GM18517 (cell line): ENCODE results near the gene FAM81A.

ENCODE experiments used
- ATAC-seq: cut with Tn5 transposase; IDR thresholded peaks from one replicate; pipeline ENCODE4 v1.9.1; 2021; ENCODE audit warnings: mild to moderate bottlenecking, moderate library complexity; ENCODE audit not compliant: unreplicated experiment

Gene FAM81A

DNA sequence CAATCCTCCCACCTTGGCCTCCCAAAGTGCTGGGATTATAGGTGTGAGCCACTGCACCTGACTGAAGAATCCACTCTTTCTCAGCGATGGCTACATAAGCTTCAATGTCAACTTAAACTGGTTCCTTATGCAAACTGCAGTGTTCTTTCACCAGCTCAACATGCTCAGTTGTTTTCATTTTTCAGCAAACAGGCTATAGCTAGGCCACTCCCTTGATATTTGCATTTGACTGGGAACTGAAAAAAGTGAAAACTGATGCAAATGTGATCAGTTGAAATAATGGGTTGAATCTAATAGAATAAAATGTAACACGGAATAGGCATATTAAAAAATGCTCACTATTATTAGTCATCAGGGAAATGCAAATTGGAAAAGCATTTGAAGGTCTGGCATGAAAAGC is 99.4 kb downstream of the FAM81A start:
- ATAC-seq = no peak

DNA sequence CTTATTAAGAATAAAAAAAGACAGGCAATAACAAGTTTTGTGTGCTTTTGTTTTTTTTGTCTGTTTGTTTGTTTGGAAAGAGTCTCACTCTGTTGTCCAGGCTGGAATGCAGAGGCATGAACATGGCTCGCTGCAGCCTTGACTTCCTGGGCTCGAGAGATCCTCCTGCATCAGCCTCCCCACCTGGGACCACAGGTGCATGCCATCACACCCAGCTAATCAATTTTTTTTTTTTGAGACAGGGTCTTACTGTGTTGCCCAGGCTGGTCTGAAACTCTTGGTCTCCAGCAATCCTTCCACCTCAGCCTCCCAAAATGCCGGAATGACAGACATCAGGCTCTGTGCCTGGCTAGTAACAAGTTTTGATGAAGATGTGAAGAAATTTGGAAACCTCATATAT is 100.5 kb downstream of the FAM81A start:
- ATAC-seq = no peak

DNA sequence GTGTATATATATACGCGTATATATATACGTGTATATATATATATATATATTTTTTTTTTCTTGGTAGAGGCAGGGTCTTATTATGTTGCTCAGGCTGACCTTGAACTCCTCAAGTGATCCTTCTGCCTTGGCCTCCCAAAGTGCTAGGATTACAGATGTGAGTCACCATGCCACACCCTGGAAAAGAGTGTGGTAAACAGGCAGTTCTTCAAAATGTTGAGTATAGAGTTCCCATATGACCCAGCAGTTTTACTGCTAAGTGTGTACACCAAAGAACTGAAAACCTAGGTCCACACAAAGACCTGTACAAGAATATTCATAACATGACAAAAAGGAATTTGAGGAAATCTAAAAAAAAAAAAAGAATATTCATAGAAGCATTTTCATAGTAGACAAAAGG is 101.8 kb downstream of the FAM81A start:
- no peak for ATAC-seq

DNA sequence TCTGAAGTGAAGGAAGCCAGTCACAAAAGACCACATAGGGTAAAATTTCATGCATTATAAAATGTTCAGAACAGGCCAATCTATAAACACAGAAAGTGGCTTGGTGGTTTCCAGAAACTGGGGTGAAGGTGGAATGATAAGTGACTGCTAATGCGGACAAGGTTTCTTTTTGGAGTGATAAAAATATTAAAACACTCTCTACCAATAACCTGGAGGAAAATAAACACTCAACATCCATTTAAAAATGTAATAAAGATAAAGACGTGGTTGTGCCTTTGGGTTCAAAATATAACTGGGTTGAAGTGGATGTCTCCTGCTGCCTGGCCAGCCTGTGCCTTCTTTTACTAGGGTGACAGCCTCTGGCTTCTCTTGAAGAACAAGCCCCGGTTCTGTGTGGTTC is 102.7 kb downstream of the FAM81A start:
- no peak for ATAC-seq

- ATAC-seq = no peak
Observed at GRCh38 chr15:59541750-59542149, 103.8 kb downstream of the FAM81A start.

- peak; percentile 71 for ATAC-seq
Observed at GRCh38 chr15:59543721-59544547, 105.9 kb downstream of the FAM81A start.

- no peak for ATAC-seq
Observed at GRCh38 chr15:59545573-59545972, 107.6 kb downstream of the FAM81A start.

DNA sequence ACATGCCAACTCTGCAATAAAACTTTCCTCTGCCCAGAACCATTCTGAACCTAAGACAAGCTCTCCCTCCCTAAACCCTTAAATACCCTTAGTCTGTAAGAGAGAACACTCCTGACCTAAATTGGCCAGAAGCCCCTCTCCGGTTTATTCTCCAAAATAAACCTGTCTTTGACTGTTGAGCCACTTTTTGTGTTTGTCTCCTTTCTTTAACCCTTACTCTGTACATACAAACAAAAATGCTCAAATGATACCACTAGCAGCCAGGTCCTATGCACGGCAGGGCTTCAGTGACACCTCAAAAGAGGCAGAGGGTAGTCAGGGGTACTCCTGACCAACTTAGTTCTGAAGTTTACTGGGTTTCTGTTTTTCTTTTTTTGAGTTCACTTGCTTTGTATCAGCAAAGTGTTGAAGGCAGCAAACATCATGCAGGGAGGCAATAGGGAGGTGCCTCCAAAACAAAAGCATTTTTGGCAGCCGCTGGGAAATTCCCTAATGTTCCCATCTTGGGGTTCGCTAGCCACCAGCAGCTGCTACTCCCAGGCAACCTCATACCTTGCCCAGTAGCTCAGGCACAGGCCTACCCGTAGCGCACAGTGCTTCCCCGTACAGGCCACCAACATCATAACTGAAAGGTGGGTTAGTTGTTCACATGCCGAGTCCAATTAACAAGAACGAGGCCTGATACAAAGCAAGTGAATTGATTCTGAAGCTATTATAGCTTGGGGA is 110.7 kb downstream of the FAM81A start:
- ATAC-seq = no peak

- ATAC-seq = no peak
Observed at GRCh38 chr15:59549301-59550185, 111.6 kb downstream of the FAM81A start.

GRCh38 chr15:59550530-59550929 is 112.5 kb downstream of the FAM81A start:
- no peak for ATAC-seq

DNA sequence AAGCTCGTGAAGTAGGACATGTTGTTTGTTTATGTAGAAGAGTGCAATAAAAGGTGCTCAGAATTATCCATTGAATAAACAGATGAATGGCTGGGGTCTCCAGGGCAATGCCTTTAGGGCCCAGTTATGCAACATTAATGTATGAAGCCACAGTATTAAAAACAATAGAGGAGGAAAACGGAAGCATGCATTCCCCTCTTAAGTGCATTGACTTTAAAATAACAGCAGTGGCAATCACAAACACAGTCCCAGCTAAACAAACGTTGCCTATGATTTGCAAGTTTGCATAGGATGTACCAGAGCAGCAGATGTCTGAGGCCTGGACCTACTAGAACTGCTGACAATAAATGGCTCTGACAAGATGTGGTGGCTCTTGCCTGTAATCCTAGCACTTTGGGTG is 113.0 kb downstream of the FAM81A start:
- no peak for ATAC-seq

- ATAC-seq = no peak
Observed at GRCh38 chr15:59553879-59554735, 116.1 kb downstream of the FAM81A start.

- no peak for ATAC-seq
Observed at GRCh38 chr15:59555696-59556095, 117.7 kb downstream of the FAM81A start.

- ATAC-seq = no peak
Observed at GRCh38 chr15:59556380-59556779, 118.4 kb downstream of the FAM81A start.

DNA sequence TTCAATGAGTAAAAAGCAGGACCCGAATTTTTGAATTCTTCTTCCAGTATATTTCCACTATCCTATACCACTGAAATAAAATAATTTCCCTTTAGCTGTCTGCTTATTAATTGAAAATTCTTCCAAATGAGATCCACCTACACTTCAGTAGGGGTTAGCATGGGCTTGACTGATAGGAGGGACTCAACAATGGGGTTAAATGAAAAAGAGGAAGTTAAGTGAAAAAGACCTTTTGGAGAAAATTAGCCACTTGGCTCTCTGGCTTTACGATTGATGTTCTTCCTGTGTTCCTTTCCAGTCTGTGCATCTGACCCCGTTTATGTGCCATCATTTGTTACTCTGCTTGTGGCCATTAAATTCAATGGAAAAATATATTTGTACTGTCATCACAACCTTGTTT is 119.6 kb downstream of the FAM81A start:
- no peak for ATAC-seq

DNA sequence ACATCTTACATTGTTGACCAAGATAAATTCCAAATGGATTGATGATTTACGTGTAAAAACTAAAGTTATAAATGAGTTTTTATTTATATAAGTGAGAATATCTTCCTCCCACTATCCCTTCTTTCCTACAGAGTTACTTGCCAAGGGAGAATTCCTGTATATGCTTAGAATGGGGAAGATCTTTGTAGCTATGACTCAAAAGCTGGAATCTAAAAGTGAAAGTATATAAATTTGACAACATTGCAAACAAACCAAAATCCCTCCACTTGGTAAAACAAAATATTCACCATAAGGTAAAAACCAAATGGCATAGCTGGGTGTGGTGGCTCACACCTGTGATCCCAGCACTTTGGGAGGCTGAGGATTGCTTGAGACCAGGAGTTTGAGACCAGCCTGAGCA is 120.9 kb downstream of the FAM81A start:
- no peak for ATAC-seq

DNA sequence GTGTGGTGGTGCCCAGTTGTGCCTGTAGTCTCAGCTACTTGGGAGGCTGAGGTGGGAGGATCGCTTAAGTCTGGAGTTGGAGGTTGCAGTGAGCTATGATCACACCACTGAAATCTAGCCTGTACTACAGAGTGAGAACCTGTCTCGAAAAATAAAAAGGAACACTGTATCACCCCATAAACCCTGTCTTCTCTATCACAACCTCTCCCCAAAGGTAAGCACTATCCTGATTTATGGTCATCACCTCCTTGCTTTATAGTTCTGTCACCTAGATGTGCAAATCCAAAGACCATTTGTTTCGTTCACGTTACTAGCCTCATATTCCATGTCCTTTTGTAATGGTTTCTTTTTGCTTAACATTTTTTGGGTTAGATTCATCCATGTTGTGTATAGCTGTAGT is 123.6 kb downstream of the FAM81A start:
- no peak for ATAC-seq

DNA sequence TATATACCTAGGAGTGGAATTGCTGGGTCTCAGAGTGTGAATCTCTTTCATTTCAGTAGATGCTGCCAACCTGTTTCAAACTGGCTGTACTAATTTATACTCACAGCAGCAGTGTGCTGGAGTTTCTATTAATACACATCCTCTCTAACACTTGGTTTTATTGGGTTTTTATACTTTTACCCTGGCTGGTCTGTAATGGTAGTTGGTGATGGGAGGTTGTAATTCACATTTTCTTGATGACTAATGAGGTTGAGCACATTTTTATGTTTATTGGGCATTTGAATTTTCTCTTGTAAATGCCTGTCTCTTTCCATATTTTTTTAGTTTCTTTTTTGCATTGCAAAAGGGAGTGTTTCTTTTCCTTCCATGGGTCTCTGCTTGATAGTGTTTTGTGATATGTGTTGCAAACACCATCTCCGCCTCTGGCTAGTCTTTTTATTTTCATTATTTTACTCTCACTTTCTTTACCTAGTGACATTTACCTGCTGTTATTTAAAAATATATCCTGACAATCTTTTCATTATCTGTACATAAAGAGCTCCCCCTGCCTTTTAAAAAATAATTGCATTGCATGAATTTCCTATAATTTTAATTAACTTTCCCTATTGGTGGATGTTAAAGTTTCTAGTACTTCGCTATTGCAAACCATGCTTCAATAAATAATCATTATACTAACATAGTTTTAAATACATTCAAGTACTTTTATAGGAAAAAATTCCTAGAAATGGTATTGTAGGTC is 124.6 kb downstream of the FAM81A start:
- no peak for ATAC-seq

DNA sequence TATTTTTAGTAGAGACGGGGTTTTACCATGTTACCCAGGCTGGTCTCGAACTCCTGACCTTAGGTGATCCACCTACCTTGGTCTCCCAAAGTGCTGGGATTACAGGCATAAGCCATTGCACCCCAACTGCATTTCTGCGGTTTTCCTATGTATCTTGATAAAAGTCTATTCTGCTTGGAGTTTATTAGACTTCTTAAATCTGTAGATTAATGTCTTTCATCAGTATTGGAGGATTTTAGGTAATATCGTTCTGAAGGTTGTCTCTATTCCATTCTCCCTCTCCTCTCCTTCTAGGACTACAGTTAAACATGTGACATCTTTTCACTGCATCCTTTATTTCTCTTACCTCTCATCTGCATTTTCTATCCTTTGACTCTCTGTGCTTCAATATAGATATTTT is 127.3 kb downstream of the FAM81A start:
- no peak for ATAC-seq

GRCh38 chr15:59567324-59567723 is 129.3 kb downstream of the FAM81A start:
- no peak for ATAC-seq
